HG03159 (cell line): Measurements from ENCODE around the gene ATP2A1.

Source experiments
- ATAC-seq: cut with Tn5 transposase; IDR thresholded peaks from one replicate; pipeline ENCODE4 v1.9.1; 2021; ENCODE audit warnings: mild to moderate bottlenecking, moderate library complexity; ENCODE audit not compliant: unreplicated experiment

Gene ATP2A1

GRCh38 chr16:28878083-28878926, at the start of gene ATP2A1:
Gene ATP2A1, plus strand, starts transcription at chr16:28878488. Its CDS starts 184 bp downstream, at chr16:28878672.
- no peak for ATAC-seq

- ATAC-seq, result no peak
These were observed 48.5 kb upstream of the ATP2A1 start for GRCh38 chr16:28829747-28830146.

GRCh38 chr16:28830531-28830930, 47.8 kb upstream of the ATP2A1 start:
- ATAC-seq, result no peak

GRCh38 chr16:28834349-28834748, 43.9 kb upstream of the ATP2A1 start:
- ATAC-seq, result no peak

- no peak for ATAC-seq
These were observed 43.1 kb upstream of the ATP2A1 start for GRCh38 chr16:28834873-28835863.

GRCh38 chr16:28835864-28836760, 42.2 kb upstream of the ATP2A1 start:
- no peak for ATAC-seq

DNA sequence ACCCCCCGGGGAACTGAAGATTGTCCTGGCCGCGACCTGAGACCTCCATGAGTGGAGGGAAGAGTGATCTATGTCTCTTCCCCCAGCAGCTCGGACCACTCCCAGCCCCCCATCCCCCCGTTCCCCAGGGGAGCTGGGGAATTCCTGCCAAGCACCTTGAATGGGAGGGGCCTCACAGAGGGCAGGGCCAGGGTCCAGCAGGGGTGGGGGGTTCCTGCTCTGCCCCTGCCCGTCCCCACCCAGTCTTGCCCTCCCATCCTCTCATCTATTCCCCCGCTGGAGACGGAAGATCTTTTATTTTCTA, 41.6 kb upstream of the ATP2A1 start:
- ATAC-seq, result no peak

GRCh38 chr16:28837672-28838557, 40.4 kb upstream of the ATP2A1 start:
- no peak for ATAC-seq

DNA sequence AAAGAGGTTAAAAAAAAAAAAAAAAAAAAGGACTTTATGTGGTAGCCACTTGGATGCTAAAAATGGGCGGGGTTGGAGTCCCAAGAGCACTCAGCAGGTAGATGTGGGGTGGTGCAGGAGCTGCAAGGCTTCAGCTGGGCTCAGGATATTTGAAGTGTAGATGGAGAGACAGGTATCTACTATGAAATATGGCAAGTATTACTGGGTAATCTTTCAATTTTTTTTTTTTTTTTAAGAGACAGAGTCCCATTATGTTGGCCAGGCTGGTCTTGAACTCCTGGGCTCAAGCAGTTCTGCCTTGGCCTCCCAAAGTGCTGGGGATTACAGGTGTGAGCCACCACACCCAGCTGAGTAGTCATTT, 39.8 kb upstream of the ATP2A1 start:
- ATAC-seq, result no peak

GRCh38 chr16:28839004-28839639, 39.2 kb upstream of the ATP2A1 start:
- ATAC-seq, result no peak

GRCh38 chr16:28839899-28840298, 38.4 kb upstream of the ATP2A1 start:
- no peak for ATAC-seq

DNA sequence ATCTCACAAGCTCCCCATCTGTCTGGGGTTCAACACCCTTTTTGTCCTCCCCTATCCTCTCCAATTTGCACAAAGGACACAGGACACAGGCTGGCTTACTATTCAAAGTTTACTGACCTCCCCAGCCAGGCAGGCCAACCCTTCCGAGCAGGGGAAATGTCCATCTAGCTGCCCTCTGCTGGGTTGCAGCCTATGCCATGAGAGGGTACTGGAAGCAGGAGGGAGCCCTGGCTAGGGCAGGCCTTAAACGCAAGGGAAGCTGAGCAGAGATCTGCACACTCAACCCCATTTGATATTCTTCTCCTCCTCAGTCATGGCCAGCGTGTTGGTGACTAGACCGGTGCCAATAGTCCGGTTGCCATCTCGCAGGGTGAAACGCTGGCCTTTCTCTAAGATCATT, 35.6 kb upstream of the ATP2A1 start:
- ATAC-seq, result no peak

GRCh38 chr16:28843766-28844165, 34.5 kb upstream of the ATP2A1 start:
- no peak for ATAC-seq

DNA sequence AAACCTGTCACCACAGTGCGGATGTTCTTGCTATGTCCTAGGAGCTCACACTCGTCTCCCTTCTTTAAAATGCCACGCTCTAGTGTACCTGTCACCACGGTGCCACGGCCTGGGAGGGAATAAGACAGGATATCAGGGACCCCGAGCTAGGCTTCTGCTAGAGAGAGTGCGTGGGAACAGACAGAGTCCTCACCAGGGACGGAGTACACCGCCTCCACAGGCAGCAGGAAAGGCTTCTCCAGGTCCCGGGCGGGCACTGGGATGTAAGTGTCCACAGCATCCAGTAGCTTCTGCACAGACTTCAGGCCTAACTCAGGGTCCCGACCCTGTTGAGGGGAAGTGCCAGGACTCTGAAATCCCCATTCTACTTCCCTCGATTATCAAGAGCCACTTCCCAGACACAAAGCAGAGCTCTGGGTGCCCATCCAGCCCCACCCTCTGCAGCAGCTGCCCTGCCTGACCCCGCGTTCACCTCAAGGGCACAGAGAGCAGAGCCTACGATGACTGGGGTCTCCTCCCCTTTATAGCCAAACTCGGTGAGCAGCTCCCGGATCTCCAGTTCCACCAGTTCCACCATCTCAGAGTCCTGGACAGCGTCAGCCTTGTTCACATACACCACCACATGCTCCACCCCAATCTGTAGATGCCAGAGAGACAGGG, 33.9 kb upstream of the ATP2A1 start:
- ATAC-seq, result no peak

DNA sequence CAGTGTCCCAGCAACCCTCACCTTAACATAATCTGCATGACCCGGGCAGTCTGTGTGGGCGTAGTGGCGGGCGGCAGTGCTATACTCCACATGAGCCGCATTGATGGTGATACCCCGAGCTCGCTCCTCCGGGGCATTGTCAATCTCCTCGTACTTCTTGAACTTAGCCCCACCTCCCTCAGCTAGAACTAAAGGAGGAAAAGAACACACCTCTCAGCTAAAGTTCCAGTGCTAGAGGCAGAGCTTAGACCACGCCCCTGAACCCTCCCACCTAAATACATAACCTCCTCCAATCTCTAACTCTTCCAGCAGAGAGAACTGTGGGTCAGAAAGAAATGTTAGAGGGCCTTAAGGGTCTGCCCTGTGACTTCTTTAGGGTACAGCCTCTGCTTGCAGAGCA, 33.0 kb upstream of the ATP2A1 start:
- ATAC-seq, result no peak

DNA sequence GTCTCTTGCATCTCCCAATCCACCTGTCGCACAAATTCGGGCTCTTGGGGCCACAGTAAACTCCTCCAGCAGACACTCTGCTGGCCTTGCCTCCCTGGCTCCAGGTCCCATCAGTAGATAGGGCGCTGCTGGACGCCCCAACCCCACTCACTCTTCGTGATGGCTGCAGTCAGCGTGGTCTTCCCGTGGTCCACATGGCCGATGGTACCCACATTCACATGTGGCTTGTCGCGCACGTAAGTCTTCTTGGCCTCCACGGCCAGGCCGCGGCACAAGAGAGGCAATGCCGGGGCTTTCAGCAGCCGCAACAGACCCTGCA, 32.6 kb upstream of the ATP2A1 start:
- no peak for ATAC-seq

- ATAC-seq, result peak; percentile 90
These were observed 32.0 kb upstream of the ATP2A1 start, which contains the start of gene TUFM for GRCh38 chr16:28846080-28846932. Gene TUFM, minus strand, starts transcription at chr16:28846348. Its CDS starts 79 bp downstream, at chr16:28846269.

DNA sequence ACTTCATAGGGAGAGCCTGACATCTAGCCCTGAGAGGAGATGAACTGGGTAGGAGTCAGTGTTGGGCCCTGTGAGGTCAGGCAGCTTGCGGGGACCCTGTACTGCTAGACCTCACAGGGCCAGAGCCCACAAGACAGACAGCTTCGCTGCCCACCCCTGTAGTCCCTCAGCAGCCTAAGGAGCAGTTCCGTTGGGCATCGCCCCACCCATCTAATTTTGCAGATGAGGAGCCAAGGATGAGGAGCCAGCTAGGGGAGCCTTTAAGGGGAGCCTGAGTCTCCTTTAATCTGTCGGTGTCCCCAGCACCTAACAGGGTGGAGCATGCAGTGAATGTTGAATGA, 31.4 kb upstream of the ATP2A1 start:
- ATAC-seq, result no peak
